ENCODE data around the gene PHACTR1. TPM values are rescaled to one million over a fixed set of nuclear protein-coding genes. Genes with fewer than 3 reads are reported as not detected.

Gene PHACTR1
- total RNA-seq, 1 experiment from 2014 or later: 0.14 TPM

GRCh38 chr6:12968290-12968689 lies 251.7 kb downstream of the PHACTR1 start:
- Histone ChIP-seq H3K27ac (no peak overlapping the region), H3K4me1 (no peaks in the 10 kb centered on the region), H3K27me3 (no peaks in the 10 kb centered on the region), H3K9me3 (replicated peaks) (no peaks in the 10 kb centered on the region), H3K36me3 (no peaks in the 10 kb centered on the region), H3K4me3 (no peak overlapping the region)
- DNase-seq: no peak

- no peak overlapping the region for H3K27ac ChIP-seq
- H3K27me3 ChIP-seq: no peaks in the 10 kb centered on the region
- H3K4me1 ChIP-seq: no peaks in the 10 kb centered on the region
- no peak overlapping the region for H3K4me3 ChIP-seq
- no peaks in the 10 kb centered on the region for H3K9me3 ChIP-seq (replicated peaks)
- H3K36me3 ChIP-seq: no peaks in the 10 kb centered on the region
- no peak for DNase-seq
These were observed 252.4 kb downstream of the PHACTR1 start for GRCh38 chr6:12968839-12969558.

- no peak overlapping the region for H3K27ac ChIP-seq
- no peaks in the 10 kb centered on the region for H3K9me3 ChIP-seq (replicated peaks)
- no peak overlapping the region for H3K4me3 ChIP-seq
- no peaks in the 10 kb centered on the region for H3K36me3 ChIP-seq
- DNase-seq: no peak
- no peaks in the 10 kb centered on the region for H3K27me3 ChIP-seq
- H3K4me1 ChIP-seq: no peaks in the 10 kb centered on the region
These were observed 253.4 kb downstream of the PHACTR1 start for GRCh38 chr6:12969966-12970365.

GRCh38 chr6:12973386-12973785 lies 256.8 kb downstream of the PHACTR1 start:
- DNase-seq: no peak
- no peak overlapping the region for H3K27ac ChIP-seq
- H3K4me1 ChIP-seq: no peaks in the 10 kb centered on the region
- H3K27me3 ChIP-seq: no peaks in the 10 kb centered on the region
- H3K36me3 ChIP-seq: no peaks in the 10 kb centered on the region
- H3K4me3 ChIP-seq: no peak overlapping the region
- no peaks in the 10 kb centered on the region for H3K9me3 ChIP-seq (replicated peaks)

GRCh38 chr6:12974551-12974950 lies 258.0 kb downstream of the PHACTR1 start:
- no peaks in the 10 kb centered on the region for H3K9me3 ChIP-seq (replicated peaks)
- H3K27ac ChIP-seq: no peak overlapping the region
- DNase-seq: no peak

GRCh38 chr6:12976366-12976765 lies 259.8 kb downstream of the PHACTR1 start:
- H3K4me3 ChIP-seq: no peak overlapping the region
- H3K27ac ChIP-seq: no peak overlapping the region
- no peaks in the 10 kb centered on the region for H3K36me3 ChIP-seq
- H3K9me3 ChIP-seq (replicated peaks): no peaks in the 10 kb centered on the region
- no peak for DNase-seq
- no peaks in the 10 kb centered on the region for H3K27me3 ChIP-seq
- H3K4me1 ChIP-seq: no peaks in the 10 kb centered on the region

More at GRCh38 chr6:12974551-12974950, 258.0 kb downstream of the PHACTR1 start:
- no peaks in the 10 kb centered on the region for H3K36me3 ChIP-seq
- H3K4me1 ChIP-seq: no peaks in the 10 kb centered on the region
- H3K27me3 ChIP-seq: no peaks in the 10 kb centered on the region
- H3K4me3 ChIP-seq: no peak overlapping the region

GRCh38 chr6:12977206-12977605 lies 260.6 kb downstream of the PHACTR1 start:
- H3K27me3 ChIP-seq: no peaks in the 10 kb centered on the region
- H3K4me3 ChIP-seq: no peak overlapping the region
- H3K36me3 ChIP-seq: no peaks in the 10 kb centered on the region
- H3K9me3 ChIP-seq (replicated peaks): no peaks in the 10 kb centered on the region
- H3K4me1 ChIP-seq: no peaks in the 10 kb centered on the region
- DNase-seq: no peak
- no peak overlapping the region for H3K27ac ChIP-seq

GRCh38 chr6:12977806-12978205 lies 261.2 kb downstream of the PHACTR1 start:
- no peak for DNase-seq
- no peaks in the 10 kb centered on the region for H3K4me1 ChIP-seq
- H3K4me3 ChIP-seq: no peak overlapping the region
- H3K27me3 ChIP-seq: no peaks in the 10 kb centered on the region
- H3K36me3 ChIP-seq: no peaks in the 10 kb centered on the region
- H3K27ac ChIP-seq: no peak overlapping the region
- H3K9me3 ChIP-seq (replicated peaks): no peaks in the 10 kb centered on the region

- H3K27ac ChIP-seq: no peak overlapping the region
- no peak overlapping the region for H3K4me3 ChIP-seq
- H3K4me1 ChIP-seq: no peaks in the 10 kb centered on the region
- no peaks in the 10 kb centered on the region for H3K27me3 ChIP-seq
- no peaks in the 10 kb centered on the region for H3K9me3 ChIP-seq (replicated peaks)
- no peaks in the 10 kb centered on the region for H3K36me3 ChIP-seq
- no peak for DNase-seq
These were observed 264.2 kb downstream of the PHACTR1 start for GRCh38 chr6:12980741-12981140.

GRCh38 chr6:12984776-12985175 lies 268.2 kb downstream of the PHACTR1 start:
- Histone ChIP-seq H3K4me1 (no peaks in the 10 kb centered on the region), H3K4me3 (no peak overlapping the region), H3K9me3 (replicated peaks) (no peaks in the 10 kb centered on the region), H3K27me3 (no peaks in the 10 kb centered on the region), H3K27ac (no peak overlapping the region), H3K36me3 (no peaks in the 10 kb centered on the region)
- DNase-seq: no peak

- no peaks in the 10 kb centered on the region for H3K27me3 ChIP-seq
- DNase-seq: no peak
- H3K36me3 ChIP-seq: no peaks in the 10 kb centered on the region
- no peak overlapping the region for H3K27ac ChIP-seq
- H3K9me3 ChIP-seq (replicated peaks): no peaks in the 10 kb centered on the region
- no peaks in the 10 kb centered on the region for H3K4me1 ChIP-seq
- H3K4me3 ChIP-seq: no peak overlapping the region
These were observed 271.2 kb downstream of the PHACTR1 start for GRCh38 chr6:12987783-12988182.

GRCh38 chr6:12990162-12990561 lies 273.6 kb downstream of the PHACTR1 start:
- H3K4me3 ChIP-seq: no peak overlapping the region
- H3K27ac ChIP-seq: no peak overlapping the region
- H3K36me3 ChIP-seq: no peaks in the 10 kb centered on the region
- no peak for DNase-seq
- no peaks in the 10 kb centered on the region for H3K4me1 ChIP-seq
- no peaks in the 10 kb centered on the region for H3K9me3 ChIP-seq (replicated peaks)
- no peaks in the 10 kb centered on the region for H3K27me3 ChIP-seq

GRCh38 chr6:12991435-12991834 lies 274.9 kb downstream of the PHACTR1 start:
- Histone ChIP-seq H3K27ac (no peak overlapping the region), H3K4me1 (no peaks in the 10 kb centered on the region), H3K27me3 (no peaks in the 10 kb centered on the region), H3K4me3 (no peak overlapping the region), H3K9me3 (replicated peaks) (no peaks in the 10 kb centered on the region), H3K36me3 (no peaks in the 10 kb centered on the region)
- no peak for DNase-seq

- Histone ChIP-seq H3K4me1 (no peaks in the 10 kb centered on the region), H3K27me3 (no peaks in the 10 kb centered on the region), H3K9me3 (replicated peaks) (no peaks in the 10 kb centered on the region), H3K36me3 (no peaks in the 10 kb centered on the region), H3K27ac (no peak overlapping the region), H3K4me3 (no peak overlapping the region)
- no peak for DNase-seq
These were observed 276.2 kb downstream of the PHACTR1 start for GRCh38 chr6:12992770-12993169.

- no peaks in the 10 kb centered on the region for H3K9me3 ChIP-seq (replicated peaks)
- H3K27ac ChIP-seq: no peak overlapping the region
- H3K4me1 ChIP-seq: no peaks in the 10 kb centered on the region
- no peaks in the 10 kb centered on the region for H3K27me3 ChIP-seq
- H3K4me3 ChIP-seq: no peak overlapping the region
- no peak for DNase-seq
- H3K36me3 ChIP-seq: no peaks in the 10 kb centered on the region
These were observed 276.8 kb downstream of the PHACTR1 start for GRCh38 chr6:12993283-12993898.

- H3K9me3 ChIP-seq (replicated peaks): no peaks in the 10 kb centered on the region
- H3K4me3 ChIP-seq: no peak overlapping the region
- H3K27ac ChIP-seq: no peak overlapping the region
- no peaks in the 10 kb centered on the region for H3K27me3 ChIP-seq
- no peaks in the 10 kb centered on the region for H3K4me1 ChIP-seq
- no peak for DNase-seq
- H3K36me3 ChIP-seq: no peaks in the 10 kb centered on the region
These were observed 278.9 kb downstream of the PHACTR1 start for GRCh38 chr6:12995419-12995818.

All from SJCRH30 (cell line).